Muscle of back (tissue), 13 donors: ENCODE measurements around the gene DIRAS2. TPM values are rescaled to one million over a fixed set of nuclear protein-coding genes. Genes with fewer than 3 reads are reported as not detected.
"Not testable (repeated sequence)": the region's sequence is repeated elsewhere in the genome, so short reads cannot be mapped to it uniquely, and the experiment has no call there.

Source experiments
- DNase-seq, 3 donors: peaks; one replicate each; pipeline versions ENCODE4 v3.0.0 to v3.0.0-alpha.2; 2013
- long read RNA-seq, 9 donors: transcript quantifications; one replicate each; lab custom pipeline, GENCODE V29; 2026
- polyA plus RNA-seq, 10 donors: library from polyadenylated mRNA; unstranded; fragments of 120-200 nt; gene quantifications; one replicate each; pipeline ENCODE4 v1.2.1, GENCODE V29; 2013; ENCODE audit not compliant: insufficient read length in 10 of 10

DIRAS2 gene, protein sequence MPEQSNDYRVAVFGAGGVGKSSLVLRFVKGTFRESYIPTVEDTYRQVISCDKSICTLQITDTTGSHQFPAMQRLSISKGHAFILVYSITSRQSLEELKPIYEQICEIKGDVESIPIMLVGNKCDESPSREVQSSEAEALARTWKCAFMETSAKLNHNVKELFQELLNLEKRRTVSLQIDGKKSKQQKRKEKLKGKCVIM
- polyA plus RNA-seq: 1 to 10 TPM in 9 of 10 donors, under 1 TPM in 1; 0.89 to 4.3 (median 1.8) TPM
- long read RNA-seq, donor 1, full-length matches to known transcripts: 3 of 3 reads
- long read RNA-seq, donor 1, partial matches to known transcripts: 0 of 3 reads
- long read RNA-seq, donor 1, other reads (novel, unspliced or antisense): 0 of 3 reads
- long read RNA-seq, donor 2: 0 reads
- long read RNA-seq, donor 3: 0 reads
- long read RNA-seq, donor 4, full-length matches to known transcripts: 1 of 1 reads
- long read RNA-seq, donor 4, partial matches to known transcripts: 0 of 1 reads
- long read RNA-seq, donor 4, other reads (novel, unspliced or antisense): 0 of 1 reads
- long read RNA-seq, donor 5, full-length matches to known transcripts: 3 of 3 reads
- long read RNA-seq, donor 5, partial matches to known transcripts: 0 of 3 reads
- long read RNA-seq, donor 5, other reads (novel, unspliced or antisense): 0 of 3 reads
- long read RNA-seq, donor 6, full-length matches to known transcripts: 2 of 2 reads
- long read RNA-seq, donor 6, partial matches to known transcripts: 0 of 2 reads
- long read RNA-seq, donor 6, other reads (novel, unspliced or antisense): 0 of 2 reads
- long read RNA-seq, donor 7, full-length matches to known transcripts: 1 of 1 reads
- long read RNA-seq, donor 7, partial matches to known transcripts: 0 of 1 reads
- long read RNA-seq, donor 7, other reads (novel, unspliced or antisense): 0 of 1 reads
- long read RNA-seq, donor 8: 0 reads
- long read RNA-seq, donor 9: 0 reads

GRCh38 chr9:90642570-90643539, at the start of gene DIRAS2:
DIRAS2 (minus strand) TSS chr9:90642824; CDS start chr9:90613827, 28,997 bp downstream.
- peak; percentile 26 to 91 (median 51) for DNase-seq

DNA sequence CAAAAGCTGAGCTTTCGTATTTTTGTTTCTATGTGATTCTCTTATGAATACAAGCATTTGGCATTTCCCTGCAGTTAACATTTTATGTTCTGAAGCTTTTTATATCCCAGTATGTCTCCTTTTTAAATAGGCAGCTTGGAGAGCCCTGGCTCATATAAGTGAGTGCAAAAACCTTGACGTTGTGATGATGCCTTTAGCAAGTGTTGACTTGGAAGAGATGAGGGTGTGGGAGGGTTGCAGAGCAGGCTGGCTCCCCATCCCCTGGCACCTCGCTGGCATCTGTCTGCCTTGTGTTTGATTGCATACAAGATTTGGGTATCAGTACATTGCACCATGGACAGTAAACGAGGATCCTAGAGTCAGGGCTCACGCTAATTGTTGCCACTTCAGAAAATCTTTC, 42.1 kb upstream of the DIRAS2 start:
- no peak for DNase-seq

DNA sequence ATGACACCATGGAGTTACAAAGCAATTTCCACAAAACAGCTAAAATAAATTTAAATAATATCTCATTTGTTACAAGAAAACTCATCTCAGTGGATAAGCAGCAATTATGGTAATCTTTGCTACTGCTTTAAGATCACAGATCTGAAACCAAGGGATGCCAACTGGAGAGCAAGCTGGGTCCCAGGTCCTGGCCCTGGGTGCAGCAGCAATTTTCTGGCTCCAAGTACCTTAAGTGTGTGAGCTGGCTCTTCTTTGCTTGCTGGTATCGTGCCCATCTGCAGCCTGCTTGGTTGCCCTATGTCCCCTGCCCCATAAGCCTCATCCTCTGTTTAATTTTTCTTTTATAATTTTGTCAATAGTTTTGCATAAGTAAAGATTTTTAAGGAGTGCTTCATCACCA, 41.5 kb upstream of the DIRAS2 start:
- DNase-seq: no peak

GRCh38 chr9:90680534-90680933, 37.9 kb upstream of the DIRAS2 start:
- DNase-seq: no peak

- DNase-seq: no peak
These were observed 22.4 kb upstream of the DIRAS2 start for GRCh38 chr9:90665072-90665471.

GRCh38 chr9:90659650-90660364, 17.2 kb upstream of the DIRAS2 start:
- peak in 1 of 3 donors; percentile 13 for DNase-seq

- no peak for DNase-seq
These were observed 16.2 kb upstream of the DIRAS2 start for GRCh38 chr9:90658783-90659182.

DNA sequence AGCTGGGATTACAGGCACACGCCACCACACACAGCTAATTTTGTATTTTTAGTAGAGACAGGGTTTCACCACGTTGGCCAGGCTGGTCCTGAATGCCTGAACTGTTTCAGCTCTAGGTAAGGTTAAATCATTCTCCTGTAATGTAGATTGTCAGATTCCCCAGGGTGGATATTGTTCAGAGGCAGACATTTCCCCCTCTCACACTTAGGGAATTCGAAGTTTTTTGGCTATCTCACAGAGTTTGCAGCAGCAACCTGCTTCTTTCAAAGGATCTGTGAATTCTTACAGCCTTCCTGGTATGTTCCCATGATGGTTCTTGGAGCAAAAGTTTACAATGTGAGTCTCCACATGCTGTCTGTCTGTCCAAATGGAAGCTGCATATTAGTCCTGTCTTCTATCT, 15.6 kb upstream of the DIRAS2 start:
- DNase-seq: no peak

- not testable (repeated sequence) for DNase-seq
These were observed 14.3 kb upstream of the DIRAS2 start for GRCh38 chr9:90656876-90657275.

DNA sequence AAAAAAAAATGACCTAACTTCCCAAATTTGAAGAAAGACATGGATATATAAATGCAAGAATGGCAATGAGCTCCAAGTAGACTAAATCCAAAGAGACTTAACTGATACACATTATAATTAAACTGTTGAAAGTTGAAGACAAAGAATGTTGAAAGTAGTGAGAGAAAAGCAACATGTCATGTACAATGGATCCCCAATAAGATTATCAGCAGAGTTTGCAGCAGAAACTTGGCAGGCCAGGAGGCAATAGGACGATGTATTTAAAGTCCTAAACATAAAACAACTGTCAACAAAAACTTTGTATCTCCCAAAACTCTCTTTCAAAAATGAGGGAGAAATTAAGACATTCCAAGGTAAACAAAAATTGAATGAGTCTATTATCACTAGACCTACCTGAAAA, 8.6 kb upstream of the DIRAS2 start:
- DNase-seq: no peak

GRCh38 chr9:90647843-90648242, 5.2 kb upstream of the DIRAS2 start:
- no peak for DNase-seq

DNA sequence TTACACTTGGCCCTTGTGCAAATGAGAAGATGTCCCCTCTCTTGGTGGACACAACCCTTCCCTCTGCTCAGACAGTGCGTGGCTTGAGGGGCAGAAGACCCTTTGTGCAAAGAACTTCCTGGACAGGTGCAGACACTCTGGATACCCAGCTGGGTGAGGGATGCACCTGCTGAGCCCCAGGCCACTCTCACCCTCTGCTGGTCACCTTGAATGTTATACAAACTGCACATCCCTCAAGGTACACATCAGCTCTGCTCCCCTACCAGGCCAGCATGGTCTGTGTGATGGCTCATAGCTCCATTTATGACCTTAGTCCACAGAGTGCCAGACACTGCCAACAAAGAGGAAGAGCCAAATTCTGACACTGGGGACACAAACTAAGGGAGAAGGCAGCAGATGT, 3.1 kb upstream of the DIRAS2 start:
- DNase-seq: no peak

GRCh38 chr9:90641884-90642487, 638 bp downstream of the DIRAS2 start:
- peak in 2 of 3 donors; percentile 9 to 52 for DNase-seq

- no peak for DNase-seq
These were observed 1.5 kb downstream of the DIRAS2 start for GRCh38 chr9:90641086-90641485.

GRCh38 chr9:90640361-90640760, 2.3 kb downstream of the DIRAS2 start:
- DNase-seq: no peak

- no peak for DNase-seq
These were observed 5.0 kb downstream of the DIRAS2 start for GRCh38 chr9:90637626-90638025.

DNA sequence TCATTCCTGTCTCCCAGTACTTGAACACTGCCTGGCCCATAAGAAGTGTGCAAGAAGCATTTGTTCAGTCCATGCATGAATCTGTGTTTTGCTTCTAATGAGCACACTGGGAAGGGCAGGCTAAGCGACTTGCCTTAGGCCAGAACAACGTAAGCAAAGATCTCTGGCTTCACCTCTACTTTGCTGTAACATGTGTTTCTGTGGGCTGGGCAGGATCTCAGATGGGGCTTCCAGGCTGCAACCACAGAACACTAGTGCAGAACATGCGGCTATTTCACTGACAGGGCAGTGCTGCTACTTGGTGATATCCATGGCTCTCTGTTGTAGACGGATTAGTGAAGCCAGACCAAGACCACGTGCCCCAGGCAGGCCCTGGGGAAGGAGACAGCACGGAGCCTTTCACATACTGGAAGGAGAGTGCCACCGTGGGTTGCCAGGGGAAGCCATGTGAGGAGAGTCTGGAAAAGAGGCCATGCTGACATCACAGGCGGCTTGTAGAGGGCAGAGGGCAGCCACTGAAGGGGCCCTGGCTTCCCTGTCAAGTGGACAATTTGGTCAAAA, 9.9 kb downstream of the DIRAS2 start:
- no peak for DNase-seq

DNA sequence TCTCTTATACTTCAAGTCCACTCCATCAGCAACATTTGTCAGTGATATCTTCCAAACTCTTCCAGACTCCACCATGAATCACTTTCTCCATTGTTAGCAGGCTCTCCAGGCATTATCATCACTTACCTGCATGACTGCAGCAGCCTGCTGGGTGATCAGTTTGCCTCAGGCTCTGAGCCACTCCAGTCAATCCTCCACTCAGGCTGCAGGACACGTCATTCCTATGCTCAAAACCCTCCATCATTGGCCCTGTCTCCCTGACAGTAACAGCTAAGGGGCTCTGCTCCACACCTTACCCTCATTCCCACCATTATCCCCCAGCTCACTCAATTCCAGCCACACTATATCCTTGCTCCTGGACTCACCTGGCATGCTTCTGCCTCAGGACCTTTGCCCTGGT, 10.7 kb downstream of the DIRAS2 start:
- no peak for DNase-seq

GRCh38 chr9:90629991-90630390, 12.6 kb downstream of the DIRAS2 start:
- DNase-seq: no peak

DNA sequence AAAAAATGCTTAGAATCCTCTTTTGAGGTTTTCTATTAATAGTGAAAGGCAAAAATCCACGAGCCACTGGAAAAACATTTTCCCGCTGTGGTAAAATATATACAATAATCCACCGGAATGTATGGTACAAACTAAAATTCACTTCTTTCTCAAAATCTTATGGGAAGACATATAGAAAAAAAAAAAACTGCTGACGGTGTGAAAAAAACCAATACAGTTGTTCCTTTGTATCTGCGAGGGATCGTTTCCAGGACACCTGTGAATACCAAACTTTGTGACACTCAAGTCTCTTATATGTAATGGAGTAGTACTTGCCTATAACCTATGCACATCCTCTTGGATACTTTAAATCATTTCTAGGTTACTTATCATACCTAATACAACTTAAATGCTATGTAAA, 13.3 kb downstream of the DIRAS2 start:
- DNase-seq: no peak
